SK-N-SH (cell line): ENCODE measurements around the gene TEX264. TPM values are rescaled to one million over a fixed set of nuclear protein-coding genes. Genes with fewer than 3 reads are reported as not detected.

ENCODE experiments used
- CTCF ChIA-PET: fragments of 300-600, 350-600 bp; formaldehyde crosslinking; extraction: SDS; loops from one replicate; lab custom pipeline; 2021; lab: Yijun Ruan, JAX
- POLR2A ChIA-PET: fragments of 350-600 bp; sonication (Branson Sonifier 250); formaldehyde crosslinking; extraction: SDS; loops from one replicate; lab custom pipeline; 2020; ENCODE audit warnings: antibody characterized with exemption, inconsistent platforms; lab: Yijun Ruan, JAX
- DNase-seq: peaks from one replicate; pipeline ENCODE4 v3.0.0; 2012
- H2AFZ ChIP-seq: fragments of 200-600 bp; sonication (generic); 2 replicates; pipeline ENCODE4 v1.8.1; 2016; ENCODE audit warnings: antibody characterized with exemption, mild to moderate bottlenecking, low read depth
- H3F3A ChIP-seq: fragments of 200-600 bp; sonication (generic); replicated peaks from 2 replicates; pipeline ENCODE3; 2016; ENCODE audit warnings: antibody characterized with exemption, mild to moderate bottlenecking; ENCODE audit not compliant: insufficient read depth
- H3K27ac ChIP-seq, 2 experiments: fragments of 200-500 bp in 1 of 2; fragments of 200-600 bp in 1 of 2; sonication (Bioruptor generic) in 1 of 2; sonication (generic), shearing (Covaris generic) in 1 of 2; 2 replicates each; pipeline versions ENCODE4 v1.5.1 to v1.6.1; 2014 to 2016; ENCODE audit warnings: low read depth in 2 of 2, inconsistent platforms in 1 of 2, low read length in 1 of 2, mild to moderate bottlenecking in 1 of 2, mixed read lengths in 1 of 2
- H3K27me3 ChIP-seq: fragments of 200-600 bp; sonication (generic), shearing (Covaris generic); 2 replicates; pipeline ENCODE4 v1.6.1; 2016; ENCODE audit warnings: mixed run types; ENCODE audit not compliant: insufficient read depth
- H3K36me3 ChIP-seq, 2 experiments: fragments of 200-500 bp in 1 of 2; fragments of 200-600 bp in 1 of 2; sonication (Bioruptor generic) in 1 of 2; sonication (generic) in 1 of 2; replicated peaks in 1 of 2; 2 replicates each; pipeline versions ENCODE3 to v1.5.1; 2014 to 2016; ENCODE audit warnings: low read length in 1 of 2, mild to moderate bottlenecking in 1 of 2; ENCODE audit not compliant: insufficient read depth in 2 of 2, control insufficient read depth in 1 of 2
- H3K4me1 ChIP-seq, 2 experiments: fragments of 200-500 bp in 1 of 2; fragments of 200-600 bp in 1 of 2; sonication (Bioruptor generic) in 1 of 2; sonication (generic), shearing (Covaris generic) in 1 of 2; 2 replicates each; pipeline versions ENCODE4 v1.5.1 to v1.6.1; 2014 to 2016; ENCODE audit warnings: low read depth in 1 of 2, low read length in 1 of 2, mixed run types in 1 of 2; ENCODE audit not compliant: insufficient read depth in 2 of 2, control insufficient read depth in 1 of 2
- H3K4me2 ChIP-seq: fragments of 200-600 bp; sonication (generic), shearing (Covaris generic); 2 replicates; pipeline ENCODE4 v1.6.1; 2017; ENCODE audit warnings: mixed run types
- H3K4me3 ChIP-seq, 2 experiments: fragments of 200-500 bp in 1 of 2; fragments of 200-600 bp in 1 of 2; sonication (Bioruptor generic) in 1 of 2; sonication (generic), shearing (Covaris generic) in 1 of 2; 2 replicates each; pipeline versions ENCODE4 v1.5.1 to v1.8.1; 2014 to 2016; ENCODE audit warnings: low read depth in 2 of 2, inconsistent platforms in 1 of 2, low read length in 1 of 2, mild to moderate bottlenecking in 1 of 2, mixed read lengths in 1 of 2, moderate library complexity in 1 of 2
- H3K79me2 ChIP-seq: fragments of 200-600 bp; sonication (generic); 2 replicates; pipeline ENCODE4 v1.8.1; 2017; ENCODE audit warnings: mild to moderate bottlenecking; ENCODE audit not compliant: insufficient read depth
- H3K9ac ChIP-seq: fragments of 200-600 bp; sonication (generic); 2 replicates; pipeline ENCODE4 v1.6.1; 2017; ENCODE audit warnings: mixed run types
- H3K9me2 ChIP-seq: fragments of 200-600 bp; sonication (generic); 2 replicates; pipeline ENCODE4 v1.6.1; 2017; ENCODE audit warnings: mixed run types
- H3K9me3 ChIP-seq: fragments of 200-600 bp; sonication (generic); 2 replicates; pipeline ENCODE4 v1.6.1; 2017; ENCODE audit warnings: mixed run types, mild to moderate bottlenecking, moderate library complexity
- H4K20me1 ChIP-seq: fragments of 200-600 bp; sonication (generic); 2 replicates; pipeline ENCODE4 v1.6.1; 2017; ENCODE audit warnings: mild to moderate bottlenecking, mixed run types; ENCODE audit not compliant: insufficient read depth
- CHD2 ChIP-seq: fragments of 150-350 bp; IDR thresholded peaks from 2 replicates; pipeline ENCODE4 v1.6.1; 2018; ENCODE audit warnings: low read length; ENCODE audit not compliant: partially characterized antibody
- EZH2phosphoT487 ChIP-seq: fragments of 200-600 bp; sonication (generic); IDR thresholded peaks from 2 replicates; pipeline ENCODE4 v1.6.1; 2017; ENCODE audit warnings: low read depth, mixed run types, mild to moderate bottlenecking, antibody characterized with exemption, moderate library complexity, borderline replicate concordance
- FOSL2 ChIP-seq: IDR thresholded peaks from 2 replicates; pipeline ENCODE4 v1.4.0; 2012; ENCODE audit warnings: low read depth, mild to moderate bottlenecking, moderate library complexity, borderline replicate concordance
- FOXJ3 ChIP-seq: sonication (generic); formaldehyde crosslinking; IDR thresholded peaks from 2 replicates; pipeline ENCODE4 v1.5.1; 2020; ENCODE audit warnings: mild to moderate bottlenecking, missing genetic modification reagents
- FOXM1 ChIP-seq: IDR thresholded peaks from 2 replicates; pipeline ENCODE4 v1.4.0; 2012; ENCODE audit warnings: low read depth, mild to moderate bottlenecking
- GABPA ChIP-seq: IDR thresholded peaks from 2 replicates; pipeline ENCODE4 v1.4.0; 2012; ENCODE audit warnings: low read depth, mild to moderate bottlenecking
- MXI1 ChIP-seq: IDR thresholded peaks from 2 replicates; pipeline ENCODE4 v1.6.1; 2012; ENCODE audit warnings: mild to moderate bottlenecking, low read depth, low read length, improper control_type of control experiment
- NRF1 ChIP-seq: IDR thresholded peaks from 2 replicates; pipeline ENCODE4 v1.6.1; 2012; ENCODE audit warnings: low read depth, mild to moderate bottlenecking, low read length
- POLR2AphosphoS5 ChIP-seq: IDR thresholded peaks from 2 replicates; pipeline ENCODE4 v1.6.1; 2012; ENCODE audit warnings: low read depth, low read length
- RCOR1 ChIP-seq: fragments of 150-350 bp; IDR thresholded peaks from 2 replicates; pipeline ENCODE4 v1.6.1; 2017; ENCODE audit warnings: antibody characterized with exemption, low read length
- TAF1 ChIP-seq: IDR thresholded peaks from 2 replicates; pipeline ENCODE4 v1.6.1; 2012; ENCODE audit warnings: low read depth, mild to moderate bottlenecking, low read length, moderate library complexity, borderline replicate concordance
- TEAD4 ChIP-seq: IDR thresholded peaks from 2 replicates; pipeline ENCODE4 v1.4.0; 2012; ENCODE audit warnings: mild to moderate bottlenecking, borderline replicate concordance; ENCODE audit not compliant: insufficient read depth
- WGBS: methylation state at CpG from one replicate; pipeline ENCODE4 v1.1.6; 2017; ENCODE audit warnings: low lambda C conversion rate; 5-methylcytosine and 5-hydroxymethylcytosine counted together
- polyA plus RNA-seq, 3 experiments: library from polyadenylated mRNA; depleted of rRNA; stranded (reverse); fragments of >200 nt; gene quantifications; 2 replicates each; pipeline ENCODE4 v1.2.3, GENCODE V29; 2012
- TF ChIP-seq, protein P1 (sequence below): IDR thresholded peaks from 2 replicates; pipeline ENCODE4 v1.4.0; 2012; ENCODE audit warnings: low read depth, borderline replicate concordance
- TF ChIP-seq, protein P2 (sequence below): IDR thresholded peaks from 2 replicates; pipeline ENCODE4 v1.4.0; 2012; ENCODE audit warnings: low read depth

TEX264 gene
- polyA plus RNA-seq, 1 of the 3 experiments (the other 2 are of a cell fraction) = 82.1 TPM

DNA sequence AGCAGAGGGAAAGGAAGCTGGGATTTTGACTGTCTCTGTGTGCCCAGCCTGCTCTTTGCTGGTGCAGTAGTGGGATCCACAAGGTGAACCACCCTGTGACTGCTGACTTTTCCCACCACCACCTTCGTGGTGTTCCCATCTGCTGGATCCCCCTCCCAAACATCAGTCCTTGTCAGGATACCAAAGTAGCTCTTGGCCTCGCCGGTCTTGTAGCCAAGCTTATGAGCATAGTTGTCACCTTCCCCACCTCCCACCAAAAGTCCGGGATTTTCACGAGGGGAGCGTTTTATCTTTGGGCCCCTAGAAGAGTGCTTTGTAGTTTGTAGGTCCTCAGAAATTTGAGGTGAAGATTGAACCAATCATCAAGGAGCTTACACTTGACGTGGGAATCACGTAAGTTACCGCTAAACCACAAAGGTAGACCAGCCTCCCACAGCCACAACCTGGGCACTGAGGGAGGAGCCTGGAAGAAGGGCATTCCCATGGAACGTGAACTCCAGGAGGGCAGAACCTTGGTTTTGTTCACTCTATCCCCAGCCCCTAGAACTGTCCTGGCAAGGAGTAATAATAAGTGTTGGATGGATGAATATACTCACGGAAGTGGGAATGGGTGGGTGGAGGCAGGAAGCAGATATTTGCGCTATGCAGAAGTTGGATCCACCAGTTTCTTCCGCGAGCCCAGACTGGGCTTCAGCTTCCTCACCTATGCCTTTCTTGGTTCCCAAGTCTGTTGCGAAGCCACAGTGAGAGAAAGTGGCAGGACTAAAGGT, 814 bp upstream of the TEX264 start (continued):
- TF ChIP-seq TAF1 (no peak), POLR2AphosphoS5 (no peak), FOXJ3 (no peak), FOXM1 (no peak), FOSL2 (no peak), TEAD4 (no peak), MXI1 (no peak), NRF1 (no peak)

DNA sequence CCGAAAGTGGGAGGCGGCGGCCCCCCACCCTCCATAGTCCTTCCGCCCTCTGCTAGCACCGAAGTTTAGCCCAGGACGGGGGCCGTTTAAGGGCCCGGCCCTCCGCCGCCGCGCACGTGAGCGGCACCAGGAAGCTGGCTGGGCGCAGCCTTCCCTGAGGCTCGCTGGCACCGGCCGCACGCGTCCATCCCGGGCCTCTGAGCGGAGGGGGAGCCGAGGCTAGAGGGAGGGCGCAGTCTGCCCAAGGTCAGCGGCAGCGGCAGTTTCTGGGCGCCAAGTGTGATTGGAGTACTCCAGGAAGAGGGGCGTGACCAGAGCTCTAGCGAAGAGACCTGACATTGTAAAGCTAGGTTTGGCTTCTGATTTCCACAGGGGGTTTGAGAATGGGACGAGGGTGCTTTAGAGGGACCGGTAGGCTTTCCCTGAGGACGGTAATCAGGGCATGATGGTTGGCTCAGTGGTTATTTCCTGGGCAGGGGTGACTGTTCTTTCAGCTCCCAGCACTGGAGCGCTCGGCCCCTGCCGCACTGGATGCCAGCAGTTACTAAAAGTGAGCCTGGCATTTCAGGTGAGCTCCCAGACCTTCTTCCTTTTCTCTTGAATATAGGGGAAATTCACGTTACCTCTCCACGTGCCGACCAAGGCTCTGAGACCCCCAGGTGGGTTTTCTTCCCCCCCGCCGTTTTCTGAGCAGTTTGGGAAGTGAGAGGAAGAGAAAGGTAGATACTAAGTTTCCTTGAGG, 853 bp downstream of the TEX264 start:
- H2AFZ ChIP-seq = peak overlapping the region; percentile 96
- H4K20me1 ChIP-seq = peaks cover 8% of the 10 kb centered on the region; the same call in 1 of the 2 replicates
- peak overlapping the region; percentile 85 to 96 for H3K4me3 ChIP-seq
- H3K79me2 ChIP-seq = peaks cover 27% of the 10 kb centered on the region
- DNase-seq = peak; percentile 88
- peaks cover 0 to 17% of the 10 kb centered on the region in 2 experiments for H3K36me3 ChIP-seq
- H3K27me3 ChIP-seq = no peaks in the 10 kb centered on the region
- TF ChIP-seq GABPA (no peak), CHD2 (peak; percentile 34), EZH2phosphoT487 (no peak), RCOR1 (peak; percentile 12; the same call in 1 of the 2 replicates), MXI1 (peak; percentile 84)
- TF ChIP-seq, protein P1, sequence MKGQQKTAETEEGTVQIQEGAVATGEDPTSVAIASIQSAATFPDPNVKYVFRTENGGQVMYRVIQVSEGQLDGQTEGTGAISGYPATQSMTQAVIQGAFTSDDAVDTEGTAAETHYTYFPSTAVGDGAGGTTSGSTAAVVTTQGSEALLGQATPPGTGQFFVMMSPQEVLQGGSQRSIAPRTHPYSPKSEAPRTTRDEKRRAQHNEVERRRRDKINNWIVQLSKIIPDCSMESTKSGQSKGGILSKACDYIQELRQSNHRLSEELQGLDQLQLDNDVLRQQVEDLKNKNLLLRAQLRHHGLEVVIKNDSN = peak; percentile 60
- TF ChIP-seq, protein P2, sequence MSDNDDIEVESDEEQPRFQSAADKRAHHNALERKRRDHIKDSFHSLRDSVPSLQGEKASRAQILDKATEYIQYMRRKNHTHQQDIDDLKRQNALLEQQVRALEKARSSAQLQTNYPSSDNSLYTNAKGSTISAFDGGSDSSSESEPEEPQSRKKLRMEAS = peak; percentile 57; the same call in 1 of the 2 replicates
- H3K4me2 ChIP-seq = peak overlapping the region; percentile 100
- peaks cover 10 to 22% of the 10 kb centered on the region in 2 experiments; a peak in 3 of 4 replicates for H3K4me1 ChIP-seq
- H3K9me2 ChIP-seq = no peaks in the 10 kb centered on the region
- 28% methylated on average over 11 of the region's 40 CpGs for WGBS
- CTCF ChIA-PET = interaction anchor here (0.6 to 10.3 kb wide), 9 partner anchors 10 to 331 kb away, joined by 3 to 209 read pairs (median 3); partner anchors contain the start of gene DCAF1
- POLR2A ChIA-PET = interaction anchor here (1.0 to 1.3 kb wide), 3 partner anchors 9 to 172 kb away, joined by 3 to 8 read pairs (median 4); partner anchors contain the start of gene DCAF1
- peaks cover 13% of the 10 kb centered on the region for H3F3A ChIP-seq
- H3K9ac ChIP-seq = peak overlapping the region; percentile 92
- no peaks in the 10 kb centered on the region for H3K9me3 ChIP-seq
- H3K27ac ChIP-seq = peak overlapping the region; percentile 73 to 94
